GM21360 (cell line): ENCODE measurements around the gene GIMAP4.
"Not testable (repeated sequence)": the region's sequence is repeated elsewhere in the genome, so short reads cannot be mapped to it uniquely, and the experiment has no call there.

ENCODE experiments used
- ATAC-seq: cut with Tn5 transposase; IDR thresholded peaks from one replicate; pipeline ENCODE4 v1.9.1; 2021; ENCODE audit warnings: mild to moderate bottlenecking, moderate library complexity; ENCODE audit not compliant: unreplicated experiment

Gene GIMAP4

GRCh38 chr7:150567169-150567568 lies at the start of gene GIMAP4:
TSS of gene GIMAP4 (plus strand) at chr7:150567390. CDS start at chr7:150569902, 2,512 bp downstream.
- ATAC-seq, result no peak

- no peak for ATAC-seq
Observed at GRCh38 chr7:150519310-150519709, 47.9 kb upstream of the GIMAP4 start.

- no peak for ATAC-seq
Observed at GRCh38 chr7:150520145-150520544, 47.0 kb upstream of the GIMAP4 start.

GRCh38 chr7:150522931-150523330 lies 44.3 kb upstream of the GIMAP4 start:
- ATAC-seq, result not testable (repeated sequence)

- ATAC-seq, result no peak
Observed at GRCh38 chr7:150524018-150524417, 43.2 kb upstream of the GIMAP4 start.

GRCh38 chr7:150531704-150532103 lies 35.5 kb upstream of the GIMAP4 start:
- no peak for ATAC-seq

GRCh38 chr7:150538259-150538658 lies 28.9 kb upstream of the GIMAP4 start:
- ATAC-seq, result no peak

GRCh38 chr7:150553163-150553562 lies 14.0 kb upstream of the GIMAP4 start:
- ATAC-seq, result no peak

GRCh38 chr7:150556521-150557138 lies 10.6 kb upstream of the GIMAP4 start:
- no peak for ATAC-seq

- no peak for ATAC-seq
Observed at GRCh38 chr7:150560486-150560885, 6.7 kb upstream of the GIMAP4 start.

- ATAC-seq, result no peak
Observed at GRCh38 chr7:150562919-150563318, 4.3 kb upstream of the GIMAP4 start.

GRCh38 chr7:150564006-150564405 lies 3.2 kb upstream of the GIMAP4 start:
- no peak for ATAC-seq

- no peak for ATAC-seq
Observed at GRCh38 chr7:150564566-150564965, 2.6 kb upstream of the GIMAP4 start.

- no peak for ATAC-seq
Observed at GRCh38 chr7:150565239-150565638, 2.0 kb upstream of the GIMAP4 start.

- no peak for ATAC-seq
Observed at GRCh38 chr7:150566123-150566522, 1.1 kb upstream of the GIMAP4 start.

GRCh38 chr7:150566572-150566971 lies 618 bp upstream of the GIMAP4 start:
- ATAC-seq, result no peak

GRCh38 chr7:150567871-150568301 lies 696 bp downstream of the GIMAP4 start:
- ATAC-seq, result no peak

GRCh38 chr7:150568714-150569113 lies 1.5 kb downstream of the GIMAP4 start:
- ATAC-seq, result no peak

- ATAC-seq, result no peak
Observed at GRCh38 chr7:150569245-150569955, 2.2 kb downstream of the GIMAP4 start.

- ATAC-seq, result no peak
Observed at GRCh38 chr7:150570556-150571465, 3.6 kb downstream of the GIMAP4 start.

GRCh38 chr7:150572496-150572895 lies 5.3 kb downstream of the GIMAP4 start:
- ATAC-seq, result no peak
